Kidney glomerular epithelial cell (primary cell): Measurements from ENCODE around the gene GYPA.
A peak's percentile ranks its signal among the peaks of the same experiment; 100 is the strongest.
"Not testable (repeated sequence)": the region's sequence is repeated elsewhere in the genome, so short reads cannot be mapped to it uniquely, and the experiment has no call there.

Experiments
- DNase-seq: peaks from one replicate; lab custom pipeline; 2025; lab: John Stamatoyannopoulos, UW

Gene GYPA

DNA sequence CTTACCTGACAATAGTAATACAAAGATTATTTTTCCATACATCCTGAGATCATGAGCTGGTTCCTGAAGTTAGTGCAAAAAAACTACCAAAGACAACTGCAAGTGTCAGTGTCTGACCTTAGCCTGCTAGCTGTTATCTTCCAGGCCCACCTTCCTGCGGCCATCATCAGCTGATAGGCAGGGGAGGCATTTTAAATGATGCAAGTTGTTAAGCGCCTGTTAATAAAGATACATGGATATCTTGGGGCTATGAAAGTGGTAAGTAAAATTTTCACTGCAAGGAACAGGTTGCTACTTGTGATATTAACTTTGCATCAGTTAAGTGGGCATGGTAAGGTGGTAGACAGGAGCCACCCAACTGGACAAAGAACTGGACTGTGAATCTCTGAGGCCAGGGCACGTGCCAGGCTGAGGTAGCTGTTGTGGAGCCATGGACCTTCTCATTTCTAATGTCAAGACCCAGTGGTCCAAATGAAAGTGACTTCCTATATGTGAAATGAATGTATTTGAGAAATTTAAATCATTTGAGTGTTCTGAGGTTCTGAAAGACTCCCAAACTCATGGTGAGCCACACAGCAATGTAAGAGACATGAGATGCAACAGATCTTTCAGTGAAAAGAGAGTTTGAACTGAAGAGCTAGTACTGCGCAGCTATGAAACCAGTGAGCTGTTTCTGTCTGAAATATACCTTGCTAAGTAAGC lies at the start of gene GYPA:
TSS of gene GYPA (minus strand) at position 125 of the 702 bp plus-strand sequence. CDS start at position 42, 83 bp downstream.
- not testable (repeated sequence) for DNase-seq

DNA sequence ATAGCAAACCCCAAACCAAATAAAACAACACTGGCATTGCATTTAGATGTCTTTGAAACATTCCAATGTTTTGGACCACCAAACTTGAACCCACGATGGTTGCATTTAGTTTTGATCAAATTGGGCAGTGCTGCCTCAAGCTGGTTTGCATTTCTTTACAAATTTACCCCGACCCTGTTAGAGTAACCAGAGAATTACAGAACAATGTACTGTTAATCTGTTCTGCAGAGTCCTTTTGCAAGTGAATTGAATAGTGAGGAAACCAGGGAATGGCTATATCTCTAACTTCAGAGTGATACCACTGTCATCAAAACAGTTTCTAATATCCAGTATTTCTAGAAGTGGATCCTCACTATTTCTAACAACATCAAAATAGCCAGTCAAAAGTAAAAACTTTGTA lies 49.5 kb upstream of the GYPA start:
- DNase-seq = no peak

GRCh38 chr4:144189121-144189520 lies 48.6 kb upstream of the GYPA start:
- DNase-seq = no peak

- DNase-seq = no peak
These were observed 44.6 kb upstream of the GYPA start for GRCh38 chr4:144185086-144185485.

GRCh38 chr4:144183165-144183564 lies 42.6 kb upstream of the GYPA start:
- DNase-seq = peak; percentile 38

DNA sequence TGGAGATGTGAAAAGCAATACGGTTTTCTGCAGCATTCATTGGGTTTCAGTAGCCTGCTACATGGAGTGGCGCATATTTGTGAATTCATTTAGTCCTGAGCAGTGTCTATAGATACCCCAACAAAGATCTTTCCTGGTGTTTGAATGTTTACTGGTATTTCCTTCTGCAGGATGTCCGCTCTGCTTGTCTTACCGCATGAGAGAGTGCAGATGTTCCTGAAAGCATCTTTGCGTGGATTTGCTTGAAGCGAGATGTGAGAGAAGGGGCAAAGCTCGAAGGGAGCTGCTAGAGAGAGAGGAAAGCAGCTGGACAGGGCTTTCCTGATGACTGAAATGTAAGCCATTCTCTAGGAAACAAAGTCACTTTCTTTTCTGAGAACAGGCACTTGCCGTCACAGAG lies 40.9 kb upstream of the GYPA start:
- no peak for DNase-seq

DNA sequence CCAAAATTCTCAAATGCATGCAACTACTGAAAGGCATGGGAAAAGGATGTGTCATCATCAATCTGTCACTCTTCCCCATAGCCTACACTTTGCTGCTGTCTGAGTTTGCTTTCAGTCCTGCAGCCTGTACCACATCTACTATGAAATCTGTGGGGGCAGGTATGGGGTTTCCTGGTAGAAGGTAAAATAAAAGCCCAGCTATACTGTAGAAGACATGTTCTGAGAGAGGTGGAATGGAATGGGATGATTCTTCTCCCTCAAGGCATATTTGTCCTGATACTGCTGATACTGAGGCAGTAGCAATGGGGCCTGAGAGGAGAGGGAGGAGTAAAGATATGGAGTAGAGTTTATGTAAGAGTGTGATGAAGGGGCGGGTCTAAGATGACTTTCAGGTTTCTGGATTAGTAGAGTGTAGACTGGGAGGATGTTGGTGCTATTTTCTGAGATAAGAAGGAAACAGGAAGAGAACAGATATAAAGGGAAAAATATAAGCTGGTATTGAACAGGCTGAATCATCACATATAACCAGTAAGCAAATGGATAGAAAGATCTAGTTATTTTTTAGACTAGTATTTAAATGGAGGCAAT lies 38.7 kb upstream of the GYPA start:
- DNase-seq = peak; percentile 11

DNA sequence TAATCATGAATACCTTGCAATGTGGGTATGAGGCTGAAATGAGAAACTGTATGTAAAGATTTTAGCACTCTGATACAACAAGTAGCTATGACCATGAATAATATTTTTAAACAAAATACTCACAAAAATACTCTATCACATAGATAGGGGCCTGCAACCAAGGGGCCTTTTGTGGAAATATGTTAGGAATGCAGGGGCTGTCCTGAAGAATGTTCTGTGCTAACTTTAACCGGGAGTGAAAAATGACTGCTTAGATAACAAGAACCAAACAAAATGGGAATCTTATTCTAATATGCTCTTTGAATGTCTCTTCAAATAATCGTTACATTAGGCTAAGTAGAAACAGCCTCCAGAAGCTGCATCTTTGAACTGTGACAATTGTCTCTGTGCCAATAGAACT lies 37.9 kb upstream of the GYPA start:
- peak; percentile 43 for DNase-seq

GRCh38 chr4:144176476-144176875 lies 36.0 kb upstream of the GYPA start:
- peak; percentile 55 for DNase-seq

DNA sequence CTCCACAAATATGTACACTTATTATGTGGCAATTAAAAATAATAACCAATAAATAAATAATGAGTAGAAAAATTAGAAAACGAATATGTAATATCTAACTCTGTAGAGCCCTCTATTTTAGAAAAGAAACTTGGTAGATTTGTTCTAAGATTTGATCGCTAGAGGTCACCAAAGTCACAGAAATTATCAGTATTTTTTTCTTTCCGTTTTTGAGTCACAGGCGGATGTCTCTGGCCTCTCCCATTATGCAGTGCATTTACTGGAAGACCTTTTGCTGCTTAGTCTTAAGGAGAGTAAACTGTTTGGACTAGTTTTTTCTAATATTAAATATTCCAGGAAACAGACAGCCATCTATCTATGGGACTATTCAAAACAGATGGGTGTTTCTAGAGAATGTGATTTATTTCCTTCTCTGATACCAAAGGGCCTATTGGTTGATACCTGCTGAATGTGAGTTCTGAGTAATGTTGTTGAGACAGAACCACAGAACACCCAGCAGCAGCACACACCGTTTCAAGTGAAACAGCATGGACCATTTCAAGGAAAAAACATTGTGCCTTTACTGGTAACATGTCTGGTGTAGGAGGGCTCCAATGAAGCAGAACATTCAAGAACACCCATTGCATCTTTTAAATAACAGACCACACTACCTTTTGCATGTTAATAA lies 34.0 kb upstream of the GYPA start:
- peak; percentile 67 for DNase-seq

DNA sequence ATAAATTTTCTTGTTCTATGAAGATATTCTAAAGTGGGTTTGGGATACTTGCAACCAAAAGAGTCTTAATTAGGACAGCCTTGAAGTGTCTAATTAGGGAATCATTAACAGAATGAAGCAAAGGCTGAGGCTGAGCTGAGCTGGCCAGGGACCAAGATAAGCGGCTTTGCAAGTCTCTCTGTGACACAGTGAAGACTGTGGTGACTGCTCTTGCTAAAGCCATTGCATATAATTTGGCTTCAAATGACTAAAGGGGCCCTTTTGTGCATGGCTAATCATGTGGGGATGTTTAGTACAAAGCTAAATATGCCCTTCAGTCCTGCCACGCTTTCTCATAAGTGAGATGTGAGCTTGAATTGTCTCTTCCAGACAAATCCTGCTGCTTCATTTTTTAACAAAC lies 31.2 kb upstream of the GYPA start:
- DNase-seq = no peak

DNA sequence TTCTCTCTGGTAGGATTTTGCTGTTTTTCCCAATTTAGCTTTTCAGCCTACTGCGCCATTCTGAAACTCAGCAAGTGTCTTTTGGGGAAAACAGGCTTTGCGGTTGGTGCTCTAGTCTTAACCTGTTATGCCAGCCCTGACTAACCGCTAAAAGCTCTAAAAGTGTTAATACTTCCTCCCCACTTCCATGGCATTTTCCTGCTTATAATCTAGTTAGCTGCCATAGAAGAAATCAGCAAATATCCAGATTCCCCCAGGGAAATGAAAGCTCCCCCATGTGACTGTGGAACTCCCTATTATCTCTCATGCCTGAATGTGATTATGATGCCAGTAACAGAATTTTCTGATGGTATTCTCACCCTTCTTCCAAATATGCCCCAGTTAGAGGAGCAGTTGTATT lies 28.7 kb upstream of the GYPA start:
- DNase-seq = no peak

DNA sequence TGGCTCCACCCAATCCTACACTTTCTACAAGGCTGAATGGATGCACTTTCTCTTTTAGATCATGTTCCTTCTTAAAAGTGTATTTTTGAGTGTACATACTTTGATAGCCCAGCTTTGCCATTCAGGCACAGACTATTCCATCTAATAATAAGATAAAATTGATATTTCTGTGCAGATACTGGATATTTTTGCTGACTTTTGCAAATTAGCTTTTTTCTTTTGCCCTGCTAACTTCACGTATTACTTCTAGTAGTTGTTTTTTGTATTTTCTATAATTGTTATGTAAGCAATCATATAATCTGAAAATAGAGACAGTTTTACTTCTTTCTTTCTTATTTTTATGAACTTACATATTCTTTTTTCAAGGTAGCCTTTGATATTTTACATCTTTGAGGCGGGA lies 13.5 kb upstream of the GYPA start:
- DNase-seq = no peak

DNA sequence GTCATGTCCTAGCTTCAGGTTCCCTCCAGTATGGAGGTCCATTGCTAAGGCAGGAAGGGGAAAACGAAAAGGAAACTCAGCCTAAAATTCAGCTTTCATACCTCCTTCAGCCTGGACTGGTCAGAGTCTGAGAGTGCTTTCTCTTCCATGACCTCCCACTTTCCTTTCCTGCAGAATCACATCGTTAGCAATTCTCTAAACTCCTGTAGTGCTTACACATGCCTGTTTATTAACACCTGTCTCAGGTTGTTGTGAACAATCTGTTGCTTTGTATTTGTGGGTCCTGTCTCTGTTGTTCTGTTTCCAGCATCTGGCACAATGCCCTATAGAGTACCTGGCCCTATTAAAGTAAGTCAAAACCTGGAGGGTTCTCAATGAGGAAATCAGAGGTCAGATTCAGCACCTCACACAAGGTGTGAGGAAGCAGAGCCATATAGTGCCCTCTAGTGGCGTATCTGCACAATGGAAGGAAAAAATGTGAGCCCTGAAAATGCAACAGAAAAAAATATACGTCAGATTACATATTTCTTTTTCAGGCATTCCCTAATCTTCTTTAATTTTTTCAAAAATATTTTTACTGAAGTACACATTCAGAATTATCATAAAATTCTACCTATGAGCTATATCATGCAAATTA lies 2.3 kb upstream of the GYPA start:
- peak; percentile 12 for DNase-seq

GRCh38 chr4:144141493-144141892 lies 975 bp upstream of the GYPA start:
- DNase-seq = no peak

GRCh38 chr4:144139991-144140390 lies 527 bp downstream of the GYPA start:
- not testable (repeated sequence) for DNase-seq

DNA sequence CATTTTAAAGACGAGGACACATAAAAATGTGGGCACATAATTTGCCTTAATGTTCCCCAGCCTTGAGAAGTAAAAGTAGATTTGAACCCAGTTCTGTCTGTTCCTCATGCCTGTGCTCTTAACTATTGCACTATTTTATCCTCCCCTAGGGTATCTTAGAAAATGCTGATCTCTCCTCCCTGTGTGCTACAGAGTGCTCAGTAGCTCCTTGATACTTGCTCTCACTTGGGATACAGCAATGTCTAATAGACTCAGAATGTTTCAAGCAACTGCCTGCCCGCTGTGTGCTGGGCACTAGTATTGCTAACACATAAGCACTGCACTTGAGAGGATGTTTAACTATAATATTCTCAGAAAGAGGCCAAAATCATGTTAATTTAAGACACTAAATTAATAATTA lies 971 bp downstream of the GYPA start:
- DNase-seq = not testable (repeated sequence)

- DNase-seq = not testable (repeated sequence)
These were observed 2.3 kb downstream of the GYPA start for GRCh38 chr4:144138239-144138638.

DNA sequence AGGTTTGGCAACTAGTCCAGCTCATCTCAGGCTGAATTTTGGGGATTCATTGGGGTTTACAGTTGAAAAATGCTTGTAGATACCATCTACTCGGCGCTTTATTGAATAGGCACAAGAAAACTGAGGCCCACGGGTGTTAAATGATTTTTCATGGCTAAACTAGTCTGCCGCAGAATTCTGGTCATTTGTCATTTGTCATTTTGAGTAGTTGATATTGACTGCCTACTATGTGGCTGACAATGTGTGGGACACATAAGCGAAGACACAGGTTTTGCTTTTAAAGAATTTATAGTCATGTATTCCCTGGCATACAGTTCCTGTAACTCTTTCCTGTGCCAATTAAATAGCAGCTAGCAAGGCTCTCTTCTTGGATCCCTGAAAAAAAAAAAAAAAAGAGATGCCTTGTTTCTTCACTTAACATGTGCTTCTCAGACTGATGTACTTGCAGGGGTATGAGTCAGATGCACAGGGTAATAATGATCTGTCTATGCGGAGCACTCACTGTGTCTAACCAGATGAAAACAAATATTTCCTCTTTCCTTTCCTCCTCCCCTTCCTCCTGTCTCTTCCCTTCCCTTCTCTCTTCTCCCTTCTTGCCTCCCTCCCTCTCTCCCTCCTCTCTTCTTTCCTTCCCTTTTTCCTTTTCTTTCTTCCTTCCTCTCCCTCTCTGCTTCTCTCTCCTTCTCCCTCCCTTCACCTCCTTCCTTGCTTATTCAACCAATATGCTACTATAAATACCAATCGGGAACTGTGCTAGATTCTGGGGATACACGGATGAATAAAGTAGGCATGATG lies 3.2 kb downstream of the GYPA start:
- DNase-seq = not testable (repeated sequence)

GRCh38 chr4:144136189-144136588 lies 4.3 kb downstream of the GYPA start:
- DNase-seq = not testable (repeated sequence)

DNA sequence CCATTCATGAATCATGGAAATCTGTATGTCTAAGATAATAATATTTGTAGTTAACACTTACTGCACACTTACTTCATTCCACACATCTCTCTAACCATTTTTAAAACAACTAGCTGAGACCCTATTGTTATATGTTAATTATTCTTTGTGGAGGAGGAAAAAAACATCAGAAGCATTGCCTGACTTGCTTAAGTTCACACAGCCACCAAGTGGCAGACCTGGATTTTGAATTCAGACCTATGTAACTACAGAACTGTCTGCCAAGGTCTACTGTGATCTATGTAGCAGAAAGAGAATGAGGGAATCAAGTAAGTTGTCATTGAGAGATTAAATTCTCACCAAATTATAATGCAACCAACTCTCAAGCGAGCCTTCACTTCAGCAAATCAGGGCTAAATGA lies 10.4 kb downstream of the GYPA start:
- not testable (repeated sequence) for DNase-seq

GRCh38 chr4:144129336-144129875 lies 11.1 kb downstream of the GYPA start:
- not testable (repeated sequence) for DNase-seq
